WTC11 (cell line): ENCODE measurements around the gene SF3B4. TPM values are rescaled to one million over a fixed set of nuclear protein-coding genes. Genes with fewer than 3 reads are reported as not detected.

Source experiments
- ATAC-seq: fragments of 200-7000 bp; cut with Tn5 transposase; 2 replicates; pipeline ENCODE4 v1.10.0; 2021; ENCODE audit warnings: mild to moderate bottlenecking, moderate library complexity
- Bru-seq: library from RNA; stranded (reverse); fragments of 400-500 nt; gene quantifications from one replicate; lab custom pipeline; 2021; lab: Mats Ljungman, UMichigan
- CTCF ChIA-PET: fragments of 300-600 bp; sonication (Branson Sonifier 250); formaldehyde crosslinking; loops from one replicate; lab custom pipeline; 2021; ENCODE audit warnings: antibody characterized with exemption; lab: Charles Lee
- POLR2A ChIA-PET: fragments of 350-600 bp; sonication (Branson Sonifier 250); formaldehyde crosslinking; loops from one replicate; lab custom pipeline; 2021; ENCODE audit warnings: antibody characterized with exemption; lab: Charles Lee
- DNase-seq: peaks from one replicate; pipeline ENCODE4 v3.0.0; 2021; ENCODE audit warnings: low spot score
- H3K27ac Mint-ChIP-seq: 2 replicates; pipeline ENCODE4 v1.8.0; 2021; ENCODE audit warnings: mixed read lengths
- H3K27me3 Mint-ChIP-seq: 2 replicates; pipeline ENCODE4 v1.8.0; 2021; ENCODE audit warnings: low read depth, mild to moderate bottlenecking, moderate library complexity, mixed read lengths
- H3K36me3 Mint-ChIP-seq: 2 replicates; pipeline ENCODE4 v1.8.0; 2021; ENCODE audit warnings: mixed read lengths
- H3K4me1 Mint-ChIP-seq: 2 replicates; pipeline ENCODE4 v1.8.0; 2022; ENCODE audit warnings: mixed read lengths
- H3K4me3 Mint-ChIP-seq: 2 replicates; pipeline ENCODE4 v1.8.0; 2021; ENCODE audit warnings: mild to moderate bottlenecking, moderate library complexity, mixed read lengths
- H3K9me3 Mint-ChIP-seq: 2 replicates; pipeline ENCODE4 v1.8.0; 2021; ENCODE audit warnings: mixed read lengths
- CBFB ChIP-seq: sonication (generic); formaldehyde crosslinking; IDR thresholded peaks from 2 replicates; pipeline ENCODE4 v1.8.1; 2022; ENCODE audit warnings: mild to moderate bottlenecking, low read depth, missing genetic modification reagents
- CREM ChIP-seq: sonication (generic); formaldehyde crosslinking; IDR thresholded peaks from 2 replicates; pipeline ENCODE4 v1.8.1; 2022; ENCODE audit warnings: mild to moderate bottlenecking, missing genetic modification reagents, moderate library complexity
- E2F1 ChIP-seq: sonication (generic); formaldehyde crosslinking; IDR thresholded peaks from 2 replicates; pipeline ENCODE4 v1.8.0; 2022; ENCODE audit warnings: mild to moderate bottlenecking, missing genetic modification reagents
- E2F5 ChIP-seq: sonication (generic); formaldehyde crosslinking; IDR thresholded peaks from 2 replicates; pipeline ENCODE4 v1.8.1; 2022; ENCODE audit warnings: mild to moderate bottlenecking, moderate library complexity, missing genetic modification reagents
- ESRRA ChIP-seq: sonication (generic); formaldehyde crosslinking; IDR thresholded peaks from 2 replicates; pipeline ENCODE4 v1.8.1; 2022; ENCODE audit warnings: mild to moderate bottlenecking, missing genetic modification reagents, borderline replicate concordance
- ETV6 ChIP-seq: sonication (generic); formaldehyde crosslinking; IDR thresholded peaks from 2 replicates; pipeline ENCODE4 v1.8.1; 2022; ENCODE audit warnings: mild to moderate bottlenecking, missing genetic modification reagents
- FOXK1 ChIP-seq: sonication (generic); formaldehyde crosslinking; IDR thresholded peaks from 2 replicates; pipeline ENCODE4 v1.8.0; 2022; ENCODE audit warnings: mild to moderate bottlenecking, moderate library complexity, missing genetic modification reagents
- GABPB1 ChIP-seq: sonication (generic); formaldehyde crosslinking; IDR thresholded peaks from 2 replicates; pipeline ENCODE4 v1.8.1; 2023; ENCODE audit warnings: mild to moderate bottlenecking, missing genetic modification reagents
- HMGXB4 ChIP-seq: sonication (generic); formaldehyde crosslinking; IDR thresholded peaks from 2 replicates; pipeline ENCODE4 v1.8.1; 2023; ENCODE audit warnings: mild to moderate bottlenecking, moderate library complexity, missing genetic modification reagents
- MYBL2 ChIP-seq: sonication (generic); formaldehyde crosslinking; IDR thresholded peaks from 2 replicates; pipeline ENCODE4 v1.8.1; 2023; ENCODE audit warnings: mild to moderate bottlenecking, moderate library complexity, missing genetic modification reagents
- NFE2L1 ChIP-seq: sonication (generic); formaldehyde crosslinking; IDR thresholded peaks from 2 replicates; pipeline ENCODE4 v1.8.1; 2023; ENCODE audit warnings: missing genetic modification reagents
- NR2C2 ChIP-seq: sonication (generic); formaldehyde crosslinking; IDR thresholded peaks from 2 replicates; pipeline ENCODE4 v1.8.0; 2022; ENCODE audit warnings: mild to moderate bottlenecking, missing genetic modification reagents
- NR3C1 ChIP-seq: sonication (generic); formaldehyde crosslinking; conservative IDR thresholded peaks from 2 replicates; pipeline ENCODE4 v1.8.1; 2023; ENCODE audit warnings: low read depth, mild to moderate bottlenecking, missing genetic modification reagents
- PRDM15 ChIP-seq: sonication (generic); formaldehyde crosslinking; IDR thresholded peaks from 2 replicates; pipeline ENCODE4 v1.8.0; 2022; ENCODE audit warnings: missing genetic modification reagents
- SOX15 ChIP-seq: fragments of 250-450 bp; sonication (Bioruptor Pico); IDR thresholded peaks from 2 replicates; pipeline ENCODE4 v1.9.0; 2021; ENCODE audit warnings: mild to moderate bottlenecking
- TEAD1 ChIP-seq: sonication (generic); formaldehyde crosslinking; IDR thresholded peaks from 2 replicates; pipeline ENCODE4 v1.8.0; 2022; ENCODE audit warnings: mild to moderate bottlenecking, missing genetic modification reagents
- TP53 ChIP-seq: sonication (generic); formaldehyde crosslinking; IDR thresholded peaks from 2 replicates; pipeline ENCODE4 v1.8.1; 2023; ENCODE audit warnings: mild to moderate bottlenecking, missing genetic modification reagents
- USF2 ChIP-seq: sonication (generic); formaldehyde crosslinking; IDR thresholded peaks from 2 replicates; pipeline ENCODE4 v1.8.1; 2023; ENCODE audit warnings: mild to moderate bottlenecking, missing genetic modification reagents, moderate library complexity
- ZBTB21 ChIP-seq: sonication (generic); formaldehyde crosslinking; IDR thresholded peaks from 2 replicates; pipeline ENCODE4 v1.8.1; 2023; ENCODE audit warnings: mild to moderate bottlenecking, missing genetic modification reagents, borderline replicate concordance
- ZNF281 ChIP-seq: sonication (generic); formaldehyde crosslinking; IDR thresholded peaks from 2 replicates; pipeline ENCODE4 v1.8.0; 2023; ENCODE audit warnings: mild to moderate bottlenecking, missing genetic modification reagents
- ZNF512 ChIP-seq: sonication (generic); formaldehyde crosslinking; IDR thresholded peaks from 2 replicates; pipeline ENCODE4 v1.8.1; 2022; ENCODE audit warnings: missing genetic modification reagents, borderline replicate concordance
- long read RNA-seq, 3 experiments: library from RNA in 1 of 3; library from capped mRNA in 1 of 3; library from polyadenylated mRNA in 1 of 3; unstranded in 2 of 3; stranded (forward) in 1 of 3; transcript quantifications; one replicate each; pipeline ENCODE4 v2.0.0, GENCODE V29; 2021
- total RNA-seq: library from RNA; stranded (reverse); gene quantifications from 3 replicates; pipeline ENCODE4 v1.2.3, GENCODE V29; 2021

The SF3B4 gene
- total RNA-seq (83.0 to 90.1 TPM (median 84.7 TPM) in 3 replicates), Bru-seq, nascent RNA (percentile 97 among the genes with signal in this experiment)
- long read RNA-seq, experiment 1, transcript SF3B4-201 (6 exons, 2,085 nt), result major isoform, 471 of 500 reads
- long read RNA-seq, experiment 1, partial matches to known transcripts, result 15 of 500 reads
- long read RNA-seq, experiment 1, other reads (novel, unspliced or antisense), result 14 of 500 reads
- long read RNA-seq, experiment 2, transcript SF3B4-201 (6 exons, 2,085 nt), result major isoform, 126 of 210 reads
- long read RNA-seq, experiment 2, partial matches to known transcripts, result 79 of 210 reads
- long read RNA-seq, experiment 2, other reads (novel, unspliced or antisense), result 5 of 210 reads
- long read RNA-seq, experiment 3, transcript SF3B4-201 (6 exons, 2,085 nt), result major isoform, 154 of 159 reads
- long read RNA-seq, experiment 3, partial matches to known transcripts, result 3 of 159 reads
- long read RNA-seq, experiment 3, other reads (novel, unspliced or antisense), result 2 of 159 reads

GRCh38 chr1:149927563-149928400 is at the start of gene SF3B4:
Gene SF3B4, minus strand, starts transcription at chr1:149927803. Its CDS starts 44 bp downstream, at chr1:149927759.
- POLR2A ChIA-PET, result interaction anchor here (0.6 to 2.5 kb wide), 10 partner anchors 9 to 436 kb away, joined by 3 to 28 read pairs (median 6); partner anchors contain the start of genes MTMR11 and RPRD2
- Mint-ChIP-seq H3K4me1 (peaks cover 24% of the 10 kb centered on the region), H3K27me3 (no peaks in the 10 kb centered on the region), H3K27ac (peak within 1 kb of the TSS; percentile 99), H3K9me3 (no peaks in the 10 kb centered on the region), H3K4me3 (peak within 1 kb of the TSS; percentile 100), H3K36me3 (peaks cover 41% of the 10 kb centered on the region)
- ATAC-seq (peak; percentile 94), DNase-seq (peak; percentile 95)
- CTCF ChIA-PET, result interaction anchor here (0.9 to 1.3 kb wide), 5 partner anchors 10 to 259 kb away, joined by 3 to 7 read pairs (median 5); a partner anchor contains a TSS
- TF ChIP-seq ZNF512, result no peak
- TF ChIP-seq CREM, result peak; percentile 75
- TF ChIP-seq GABPB1, result peak; percentile 90
- TF ChIP-seq E2F5 (CRISPR knock-in tag), result peak; percentile 84; the same call in 1 of the 2 replicates
- TF ChIP-seq NFE2L1, result peak; percentile 61; the same call in 1 of the 2 replicates
- no peak for TF ChIP-seq ESRRA (CRISPR knock-in tag)
- peak; percentile 55 for TF ChIP-seq USF2
- TF ChIP-seq ETV6, result peak; percentile 51; the same call in 1 of the 2 replicates
- 0 out of 2 replicates have a peak, but pooled peaks have one; percentile 60 for TF ChIP-seq NR3C1 (CRISPR knock-in tag)
- peak; percentile 60; the same call in 1 of the 2 replicates for TF ChIP-seq ZNF281 (CRISPR knock-in tag)
- peak; percentile 80; the same call in 1 of the 2 replicates for TF ChIP-seq TEAD1
- peak; percentile 45; the same call in 1 of the 2 replicates for TF ChIP-seq MYBL2 (CRISPR knock-in tag)
- TF ChIP-seq E2F1 (CRISPR knock-in tag), result 0 out of 2 replicates have a peak, but pooled peaks have one; percentile 15
- TF ChIP-seq SOX15, result no peak
- no peak for TF ChIP-seq CBFB
- peak; percentile 97 for TF ChIP-seq NR2C2 (CRISPR knock-in tag)
- peak; percentile 68; the same call in 1 of the 2 replicates for TF ChIP-seq ZBTB21 (CRISPR knock-in tag)
- peak; percentile 83; the same call in 1 of the 2 replicates for TF ChIP-seq TP53 (CRISPR knock-in tag)
- peak; percentile 53; the same call in 1 of the 2 replicates for TF ChIP-seq FOXK1 (CRISPR knock-in tag)
- 0 out of 2 replicates have a peak, but pooled peaks have one; percentile 3 for TF ChIP-seq PRDM15 (CRISPR knock-in tag)
- TF ChIP-seq HMGXB4 (CRISPR knock-in tag), result peak; percentile 79; the same call in 1 of the 2 replicates
